Prostate gland (tissue), 2 donors: ENCODE data around the gene DLG2.

ENCODE experiments used
- CTCF ChIP-seq, 4 experiments: fragments of 200-600 bp in 2 of 4; fragments of 450-650 bp in 2 of 4; sonication (generic) in 2 of 4; IDR thresholded peaks; 1 replicate in 3 of 4; 2 replicates in 1 of 4; pipeline ENCODE4 v1.5.1; 2016 to 2019; ENCODE audit warnings: antibody characterized with exemption in 4 of 4, mild to moderate bottlenecking in 2 of 4, moderate library complexity in 2 of 4
- POLR2A ChIP-seq: fragments of 450-650 bp; IDR thresholded peaks from one replicate; pipeline ENCODE4 v1.6.1; 2016; ENCODE audit warnings: antibody characterized with exemption, mild to moderate bottlenecking
- POLR2AphosphoS5 ChIP-seq: sonication (generic); formaldehyde crosslinking; IDR thresholded peaks from one replicate; pipeline ENCODE4 v1.6.1; 2017; ENCODE audit warnings: antibody characterized with exemption

- TF ChIP-seq POLR2A: no peak
- TF ChIP-seq CTCF (IDR thresholded peaks at IDR 0.05): no peak
- TF ChIP-seq POLR2AphosphoS5: no peak
Measured at GRCh38 chr11:85164743-85165142, 462.4 kb downstream of the DLG2 start.
